Measurements from ENCODE around the gene CITED4. TPM values are rescaled to one million over a fixed set of nuclear protein-coding genes. Genes with fewer than 3 reads are reported as not detected.
A peak's percentile ranks its signal among the peaks of the same experiment; 100 is the strongest.

The CITED4 gene
- total RNA-seq, 2 donors from 2014 or later, result 17.2 to 23.6 TPM

GRCh38 chr1:40830419-40830943, 31.7 kb downstream of the CITED4 start:
- Mint-ChIP-seq H3K4me1 (peaks cover 8% of the 10 kb centered on the region), H3K36me3 (ENCODE audit: low read depth) (no peaks in the 10 kb centered on the region), H3K27ac (no peak overlapping the region), H3K27me3 (no peaks in the 10 kb centered on the region), H3K4me3 (no peak overlapping the region)
- ATAC-seq (no peak), DNase-seq (no peak)
- H3K9me3 ChIP-seq (ENCODE audit: control insufficient read depth, low read length, poor library complexity, severe bottlenecking), result no peaks in the 10 kb centered on the region

- ATAC-seq, result no peak
- Mint-ChIP-seq H3K4me1 (peaks cover 14% of the 10 kb centered on the region), H3K36me3 (ENCODE audit: low read depth) (no peaks in the 10 kb centered on the region), H3K27me3 (no peaks in the 10 kb centered on the region), H3K4me3 (no peak overlapping the region), H3K27ac (no peak overlapping the region)
- no peak for DNase-seq
- H3K9me3 ChIP-seq (ENCODE audit: control insufficient read depth, low read length, poor library complexity, severe bottlenecking), result no peaks in the 10 kb centered on the region
Observed at GRCh38 chr1:40829631-40830245, 32.4 kb downstream of the CITED4 start.

- H3K9me3 ChIP-seq (ENCODE audit: control insufficient read depth, low read length, poor library complexity, severe bottlenecking), result no peaks in the 10 kb centered on the region
- H3K36me3 Mint-ChIP-seq (ENCODE audit: low read depth), result no peaks in the 10 kb centered on the region
- H3K27ac Mint-ChIP-seq, result no peak overlapping the region
- DNase-seq, result no peak
- no peak for ATAC-seq
- H3K27me3 Mint-ChIP-seq, result no peaks in the 10 kb centered on the region
- H3K4me3 Mint-ChIP-seq, result no peak overlapping the region
- H3K4me1 Mint-ChIP-seq, result peaks cover 21% of the 10 kb centered on the region
Observed at GRCh38 chr1:40825996-40826395, 36.2 kb downstream of the CITED4 start.

GRCh38 chr1:40825435-40825788, 36.8 kb downstream of the CITED4 start:
- H3K27me3 Mint-ChIP-seq, result no peaks in the 10 kb centered on the region
- no peak for DNase-seq
- no peaks in the 10 kb centered on the region for H3K9me3 ChIP-seq (ENCODE audit: control insufficient read depth, low read length, poor library complexity, severe bottlenecking)
- no peaks in the 10 kb centered on the region for H3K36me3 Mint-ChIP-seq (ENCODE audit: low read depth)
- no peak for ATAC-seq
- peaks cover 21% of the 10 kb centered on the region for H3K4me1 Mint-ChIP-seq
- no peak overlapping the region for H3K27ac Mint-ChIP-seq
- no peak overlapping the region for H3K4me3 Mint-ChIP-seq

- Mint-ChIP-seq H3K27ac (no peak overlapping the region), H3K4me3 (no peak overlapping the region), H3K4me1 (peaks cover 21% of the 10 kb centered on the region), H3K36me3 (ENCODE audit: low read depth) (no peaks in the 10 kb centered on the region), H3K27me3 (no peaks in the 10 kb centered on the region)
- ATAC-seq (no peak), DNase-seq (no peak)
- H3K9me3 ChIP-seq (ENCODE audit: control insufficient read depth, low read length, poor library complexity, severe bottlenecking), result no peaks in the 10 kb centered on the region
Observed at GRCh38 chr1:40824591-40825434, 37.4 kb downstream of the CITED4 start.

- DNase-seq (no peak), ATAC-seq (no peak)
- peaks cover 21% of the 10 kb centered on the region for H3K4me1 Mint-ChIP-seq
- H3K36me3 Mint-ChIP-seq (ENCODE audit: low read depth), result no peaks in the 10 kb centered on the region
- no peak overlapping the region for H3K27ac Mint-ChIP-seq
- no peaks in the 10 kb centered on the region for H3K27me3 Mint-ChIP-seq
- no peak overlapping the region for H3K4me3 Mint-ChIP-seq
- no peaks in the 10 kb centered on the region for H3K9me3 ChIP-seq (ENCODE audit: control insufficient read depth, low read length, poor library complexity, severe bottlenecking)
Observed at GRCh38 chr1:40823983-40824382, 38.2 kb downstream of the CITED4 start.

- Mint-ChIP-seq H3K4me1 (peaks cover 26% of the 10 kb centered on the region), H3K27ac (no peak overlapping the region), H3K27me3 (no peaks in the 10 kb centered on the region), H3K36me3 (ENCODE audit: low read depth) (no peaks in the 10 kb centered on the region), H3K4me3 (peak overlapping the region; percentile 28)
- DNase-seq (no peak), ATAC-seq (no peak)
- no peaks in the 10 kb centered on the region for H3K9me3 ChIP-seq (ENCODE audit: control insufficient read depth, low read length, poor library complexity, severe bottlenecking)
Observed at GRCh38 chr1:40823345-40823744, 38.8 kb downstream of the CITED4 start.

GRCh38 chr1:40822890-40823289, 39.3 kb downstream of the CITED4 start:
- H3K9me3 ChIP-seq (ENCODE audit: control insufficient read depth, low read length, poor library complexity, severe bottlenecking), result no peaks in the 10 kb centered on the region
- peaks cover 26% of the 10 kb centered on the region for H3K4me1 Mint-ChIP-seq
- ATAC-seq (no peak), DNase-seq (no peak)
- H3K4me3 Mint-ChIP-seq, result no peak overlapping the region
- no peaks in the 10 kb centered on the region for H3K27me3 Mint-ChIP-seq
- no peaks in the 10 kb centered on the region for H3K36me3 Mint-ChIP-seq (ENCODE audit: low read depth)
- H3K27ac Mint-ChIP-seq, result no peak overlapping the region

GRCh38 chr1:40820911-40821693, 41.1 kb downstream of the CITED4 start:
- peak overlapping the region; percentile 41 for H3K27ac Mint-ChIP-seq
- peak overlapping the region; percentile 31 for H3K4me3 Mint-ChIP-seq

GRCh38 chr1:40820251-40820797, 41.8 kb downstream of the CITED4 start:
- ATAC-seq (no peak), DNase-seq (no peak)
- no peaks in the 10 kb centered on the region for H3K9me3 ChIP-seq (ENCODE audit: control insufficient read depth, low read length, poor library complexity, severe bottlenecking)
- Mint-ChIP-seq H3K4me3 (no peak overlapping the region), H3K36me3 (ENCODE audit: low read depth) (no peaks in the 10 kb centered on the region), H3K27me3 (no peaks in the 10 kb centered on the region), H3K4me1 (peaks cover 18% of the 10 kb centered on the region), H3K27ac (no peak overlapping the region)

More at GRCh38 chr1:40820911-40821693, 41.1 kb downstream of the CITED4 start:
- ATAC-seq, result no peak
- Mint-ChIP-seq H3K4me1 (peaks cover 23% of the 10 kb centered on the region), H3K27me3 (no peaks in the 10 kb centered on the region), H3K36me3 (ENCODE audit: low read depth) (no peaks in the 10 kb centered on the region)
- no peak for DNase-seq
- H3K9me3 ChIP-seq (ENCODE audit: control insufficient read depth, low read length, poor library complexity, severe bottlenecking), result no peaks in the 10 kb centered on the region

- H3K36me3 Mint-ChIP-seq (ENCODE audit: low read depth), result no peaks in the 10 kb centered on the region
- peak overlapping the region; percentile 57 for H3K27ac Mint-ChIP-seq
- H3K4me1 Mint-ChIP-seq, result peaks cover 7% of the 10 kb centered on the region
- H3K27me3 Mint-ChIP-seq, result no peaks in the 10 kb centered on the region
- peak overlapping the region; percentile 85 for H3K4me3 Mint-ChIP-seq
- ATAC-seq (no peak), DNase-seq (no peak)
- H3K9me3 ChIP-seq (ENCODE audit: control insufficient read depth, low read length, poor library complexity, severe bottlenecking), result no peaks in the 10 kb centered on the region
Observed at GRCh38 chr1:40819101-40819500, 43.1 kb downstream of the CITED4 start.

GRCh38 chr1:40818264-40818961, 43.8 kb downstream of the CITED4 start:
- Mint-ChIP-seq H3K27me3 (no peaks in the 10 kb centered on the region), H3K36me3 (ENCODE audit: low read depth) (no peaks in the 10 kb centered on the region)

More at GRCh38 chr1:40818264-40818961, 43.8 kb downstream of the CITED4 start:
- H3K9me3 ChIP-seq (ENCODE audit: control insufficient read depth, low read length, poor library complexity, severe bottlenecking), result no peaks in the 10 kb centered on the region
- no peak overlapping the region for H3K27ac Mint-ChIP-seq
- H3K4me3 Mint-ChIP-seq, result peak overlapping the region; percentile 85
- ATAC-seq (peak; percentile 98), DNase-seq (peak; percentile 78 to 86 (median 84))
- H3K4me1 Mint-ChIP-seq, result peaks cover 7% of the 10 kb centered on the region

Data from T-helper 17 cell (primary cell).